MCF 10A (cell line): ENCODE data around the gene DOC2B. TPM values are rescaled to one million over a fixed set of nuclear protein-coding genes. Genes with fewer than 3 reads are reported as not detected.

ENCODE experiments used
- BruUV-seq: library from RNA; stranded (reverse); fragments of 400-500 nt; replicated peaks from 2 replicates; lab custom pipeline; 2021; lab: Mats Ljungman, UMichigan
- CTCF ChIA-PET: fragments of 300-600 bp; sonication (Branson Sonifier 250); formaldehyde crosslinking; extraction: SDS; loops from one replicate; lab custom pipeline; 2021; ENCODE audit warnings: antibody characterized with exemption, inconsistent platforms; lab: Yijun Ruan, JAX
- POLR2A ChIA-PET: fragments of 300-600, 350-650 bp; sonication (Branson Sonifier 250); formaldehyde crosslinking; extraction: SDS; loops from one replicate; lab custom pipeline; 2020; ENCODE audit warnings: antibody characterized with exemption, inconsistent platforms; lab: Yijun Ruan, JAX
- DNase-seq: peaks from one replicate; pipeline ENCODE4 v3.0.0-alpha.2; 2018; ENCODE audit not compliant: unreplicated experiment
- H3K27ac Mint-ChIP-seq: one replicate; pipeline ENCODE4 v1.8.0; 2022; ENCODE audit warnings: mild to moderate bottlenecking, low read depth, mixed read lengths; ENCODE audit not compliant: unreplicated experiment
- H3K27me3 Mint-ChIP-seq: one replicate; pipeline ENCODE4 v1.8.0; 2022; ENCODE audit warnings: mixed read lengths; ENCODE audit not compliant: insufficient read depth, unreplicated experiment
- H3K36me3 Mint-ChIP-seq: one replicate; pipeline ENCODE4 v1.8.0; 2022; ENCODE audit warnings: mild to moderate bottlenecking, moderate library complexity, mixed read lengths; ENCODE audit not compliant: insufficient read depth, unreplicated experiment
- H3K4me1 Mint-ChIP-seq: one replicate; pipeline ENCODE4 v1.8.0; 2022; ENCODE audit warnings: mixed read lengths; ENCODE audit not compliant: insufficient read depth, unreplicated experiment
- H3K4me3 Mint-ChIP-seq: one replicate; pipeline ENCODE4 v1.8.0; 2022; ENCODE audit warnings: mild to moderate bottlenecking, moderate library complexity, mixed read lengths; ENCODE audit not compliant: unreplicated experiment
- H3K9me3 Mint-ChIP-seq: one replicate; pipeline ENCODE4 v1.8.0; 2022; ENCODE audit warnings: mixed read lengths; ENCODE audit not compliant: unreplicated experiment
- intact Hi-C: fragments of 100-400 bp; cut with micrococcal nuclease; formaldehyde crosslinking; loops from 2 replicates; pipeline ENCODE4 v1.14.1; 2022
- total RNA-seq: library from RNA; stranded (reverse); gene quantifications from 2 replicates; pipeline ENCODE4 v1.2.3, GENCODE V29; 2022
- TF ChIP-seq, protein P1 (sequence below): fragments of 200-600 bp; IDR thresholded peaks from one replicate; pipeline ENCODE4 v1.8.0; 2022; ENCODE audit warnings: antibody characterized with exemption, mild to moderate bottlenecking; ENCODE audit not compliant: unreplicated experiment

The DOC2B gene
- total RNA-seq, 1 experiment from 2014 or later: not detected

DNA sequence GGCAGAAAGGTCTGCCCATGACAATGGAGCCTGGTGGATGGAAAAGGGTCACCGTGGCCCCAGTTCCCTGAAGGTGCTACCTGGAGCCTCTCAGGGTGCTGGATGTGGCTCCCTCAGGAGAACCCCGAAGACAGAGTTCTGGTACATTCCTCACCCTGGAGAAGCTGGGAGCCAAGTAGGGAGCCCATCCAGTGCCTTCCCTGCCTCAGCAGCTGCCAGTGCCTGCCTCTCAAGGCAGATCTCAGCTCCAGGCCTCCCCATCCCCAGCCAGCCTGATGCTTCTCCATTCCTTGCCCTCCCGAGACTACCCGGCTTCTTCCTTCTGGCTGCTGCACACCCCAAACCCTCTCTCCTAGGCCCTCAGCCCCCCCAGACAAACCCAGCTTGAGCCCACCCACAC is 23.5 kb downstream of the DOC2B start:
- no TSS peak for BruUV-seq
- Mint-ChIP-seq H3K4me3 (no peak overlapping the region), H3K4me1 (no peaks in the 10 kb centered on the region), H3K9me3 (no peaks in the 10 kb centered on the region), H3K27me3 (peaks cover 23% of the 10 kb centered on the region), H3K27ac (no peak overlapping the region), H3K36me3 (no peaks in the 10 kb centered on the region)
- TF ChIP-seq, protein P1, sequence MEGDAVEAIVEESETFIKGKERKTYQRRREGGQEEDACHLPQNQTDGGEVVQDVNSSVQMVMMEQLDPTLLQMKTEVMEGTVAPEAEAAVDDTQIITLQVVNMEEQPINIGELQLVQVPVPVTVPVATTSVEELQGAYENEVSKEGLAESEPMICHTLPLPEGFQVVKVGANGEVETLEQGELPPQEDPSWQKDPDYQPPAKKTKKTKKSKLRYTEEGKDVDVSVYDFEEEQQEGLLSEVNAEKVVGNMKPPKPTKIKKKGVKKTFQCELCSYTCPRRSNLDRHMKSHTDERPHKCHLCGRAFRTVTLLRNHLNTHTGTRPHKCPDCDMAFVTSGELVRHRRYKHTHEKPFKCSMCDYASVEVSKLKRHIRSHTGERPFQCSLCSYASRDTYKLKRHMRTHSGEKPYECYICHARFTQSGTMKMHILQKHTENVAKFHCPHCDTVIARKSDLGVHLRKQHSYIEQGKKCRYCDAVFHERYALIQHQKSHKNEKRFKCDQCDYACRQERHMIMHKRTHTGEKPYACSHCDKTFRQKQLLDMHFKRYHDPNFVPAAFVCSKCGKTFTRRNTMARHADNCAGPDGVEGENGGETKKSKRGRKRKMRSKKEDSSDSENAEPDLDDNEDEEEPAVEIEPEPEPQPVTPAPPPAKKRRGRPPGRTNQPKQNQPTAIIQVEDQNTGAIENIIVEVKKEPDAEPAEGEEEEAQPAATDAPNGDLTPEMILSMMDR: no peak
- DNase-seq: no peak
- intact Hi-C loops: no loop called here
- CTCF ChIA-PET: interaction anchor here (0.6 kb wide), 1 partner anchor 772 kb away, joined by 3 read pairs; no protein-coding TSS in a partner anchor
- POLR2A ChIA-PET: no interaction called here

DNA sequence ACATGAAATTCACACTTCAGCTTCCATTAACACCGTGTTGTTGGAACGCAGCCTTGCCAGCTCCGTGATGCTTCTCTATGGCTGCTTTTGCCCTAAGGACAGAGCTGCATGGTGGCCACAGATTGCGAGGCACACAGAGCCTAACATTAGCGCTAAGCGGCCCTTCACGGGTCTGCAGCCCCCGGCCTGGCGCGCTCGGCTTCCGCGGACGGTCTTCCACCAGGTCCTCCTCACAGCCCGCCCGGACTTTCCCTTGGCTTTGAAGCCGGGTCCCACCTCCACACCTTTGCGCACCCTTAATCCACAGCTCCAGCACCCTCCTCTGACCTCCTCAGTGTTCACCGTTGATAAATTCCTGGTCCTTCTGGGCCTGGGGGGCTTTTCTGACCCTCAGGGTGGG is 24.5 kb downstream of the DOC2B start:
- H3K4me3 Mint-ChIP-seq: no peak overlapping the region
- H3K36me3 Mint-ChIP-seq: no peaks in the 10 kb centered on the region
- H3K4me1 Mint-ChIP-seq: no peaks in the 10 kb centered on the region
- H3K27me3 Mint-ChIP-seq: peaks cover 23% of the 10 kb centered on the region
- CTCF ChIA-PET: interaction anchor here (0.9 kb wide), 1 partner anchor 543 kb away, joined by 3 read pairs; no protein-coding TSS in a partner anchor
- no peak for DNase-seq
- intact Hi-C loops: no loop called here
- BruUV-seq: no TSS peak
- TF ChIP-seq, protein P1: no peak
- no peaks in the 10 kb centered on the region for H3K9me3 Mint-ChIP-seq
- H3K27ac Mint-ChIP-seq: no peak overlapping the region
- POLR2A ChIA-PET: no interaction called here

DNA sequence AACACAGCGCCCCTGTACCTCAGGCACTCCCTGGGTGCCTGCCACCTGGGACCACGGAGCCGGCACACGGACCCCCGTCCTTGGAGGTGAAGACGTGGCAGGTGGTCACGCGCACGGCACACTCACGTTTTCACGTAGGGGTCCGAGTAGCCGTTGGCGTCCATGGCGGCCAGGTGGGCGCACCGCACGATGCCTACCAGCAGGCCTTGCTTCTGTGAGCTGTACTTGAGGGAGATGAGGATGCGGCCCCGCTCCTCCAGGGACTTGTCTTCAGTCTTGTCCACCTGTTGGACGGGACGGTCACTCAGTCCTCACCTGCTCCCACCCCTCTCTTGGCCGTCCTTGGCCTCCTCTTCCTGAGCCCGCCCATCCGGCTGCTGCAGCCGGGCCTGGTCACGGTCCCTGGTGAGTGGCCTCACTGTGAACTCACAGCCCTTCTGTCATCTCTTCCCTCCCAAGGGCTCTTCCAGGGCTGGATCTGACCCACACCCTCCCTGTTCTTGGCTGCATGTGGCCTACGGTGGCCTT is 25.3 kb downstream of the DOC2B start:
- DNase-seq: no peak
- intact Hi-C loops: no loop called here
- H3K4me3 Mint-ChIP-seq: no peak overlapping the region
- H3K36me3 Mint-ChIP-seq: no peaks in the 10 kb centered on the region
- BruUV-seq: no TSS peak
- H3K27me3 Mint-ChIP-seq: peaks cover 15% of the 10 kb centered on the region
- TF ChIP-seq, protein P1: no peak
- POLR2A ChIA-PET: interaction anchor here (0.6 kb wide), 1 partner anchor 1023 kb away, joined by 3 read pairs; no protein-coding TSS in a partner anchor
- H3K4me1 Mint-ChIP-seq: no peaks in the 10 kb centered on the region
- no peaks in the 10 kb centered on the region for H3K9me3 Mint-ChIP-seq
- H3K27ac Mint-ChIP-seq: no peak overlapping the region
- CTCF ChIA-PET: interaction anchor here (0.9 kb wide), 1 partner anchor 544 kb away, joined by 3 read pairs; no protein-coding TSS in a partner anchor

DNA sequence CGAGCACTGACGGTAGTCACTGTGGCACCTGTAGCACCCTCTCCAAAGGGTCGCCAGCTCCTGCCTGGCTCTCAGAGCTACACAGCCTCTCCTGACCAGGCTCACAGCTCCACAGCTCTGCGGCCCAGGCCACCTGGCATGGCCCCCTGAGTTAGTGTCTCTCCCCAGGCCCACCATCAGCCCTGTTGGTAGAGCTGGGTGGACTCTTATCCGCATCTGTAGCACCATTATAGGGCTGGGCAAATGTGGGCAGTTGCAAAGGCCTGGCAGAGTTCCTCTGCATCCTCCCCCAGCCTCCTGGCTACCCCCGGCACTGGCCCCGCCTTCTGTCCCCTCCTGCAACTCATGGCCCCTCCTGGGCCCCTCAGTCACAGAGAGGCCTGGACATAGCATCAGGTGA is 25.9 kb downstream of the DOC2B start:
- H3K27ac Mint-ChIP-seq: no peak overlapping the region
- BruUV-seq: no TSS peak
- no peak overlapping the region for H3K4me3 Mint-ChIP-seq
- H3K9me3 Mint-ChIP-seq: no peaks in the 10 kb centered on the region
- peaks cover 10% of the 10 kb centered on the region for H3K27me3 Mint-ChIP-seq
- intact Hi-C loops: no loop called here
- TF ChIP-seq, protein P1: no peak
- H3K36me3 Mint-ChIP-seq: no peaks in the 10 kb centered on the region
- DNase-seq: no peak
- POLR2A ChIA-PET: interaction anchor here (0.6 to 0.7 kb wide), 2 partner anchors 194 to 1024 kb away, joined by 3 read pairs; no protein-coding TSS in a partner anchor
- H3K4me1 Mint-ChIP-seq: no peaks in the 10 kb centered on the region
- CTCF ChIA-PET: no interaction called here
